A673 (cell line): ENCODE data around the gene TBXAS1. TPM values are rescaled to one million over a fixed set of nuclear protein-coding genes. Genes with fewer than 3 reads are reported as not detected.

Experiments
- BruUV-seq: library from RNA; stranded (reverse); fragments of 400-500 nt; replicated peaks from 2 replicates; lab custom pipeline; 2021; lab: Mats Ljungman, UMichigan
- CTCF ChIA-PET: fragments of 300-600 bp; sonication (Branson Sonifier 250); formaldehyde crosslinking; loops from one replicate; lab custom pipeline; 2022; ENCODE audit warnings: antibody characterized with exemption; lab: Charles Lee
- POLR2A ChIA-PET: fragments of 300-600 bp; sonication (Branson Sonifier 250); formaldehyde crosslinking; loops from one replicate; lab custom pipeline; 2022; ENCODE audit warnings: antibody characterized with exemption; ENCODE audit not compliant: low non-redundant PET; lab: Charles Lee
- DNase-seq: peaks from one replicate; pipeline ENCODE4 v3.0.0-alpha.2; 2015; ENCODE audit warnings: low spot score
- H3K27ac ChIP-seq: fragments of 200-600 bp; sonication (generic); 2 replicates; pipeline ENCODE4 v1.5.1; 2016; ENCODE audit warnings: mixed run types, low read depth, mild to moderate bottlenecking, mixed read lengths, antibody characterized with exemption, low read length; ENCODE audit not compliant: poor library complexity, severe bottlenecking
- H3K27me3 ChIP-seq: fragments of 200-600 bp; sonication (generic); replicated peaks from 2 replicates; pipeline ENCODE4 v1.6.1; 2017; ENCODE audit warnings: mixed run types, low read depth, mild to moderate bottlenecking, mixed read lengths, antibody characterized with exemption, low read length; ENCODE audit not compliant: insufficient read depth, poor library complexity
- H3K36me3 ChIP-seq: fragments of 200-600 bp; sonication (generic); 2 replicates; pipeline ENCODE4 v1.6.1; 2016; ENCODE audit warnings: mixed run types, mild to moderate bottlenecking, mixed read lengths, antibody characterized with exemption, low read length; ENCODE audit not compliant: insufficient read depth, poor library complexity, severe bottlenecking
- H3K4me1 ChIP-seq: fragments of 200-600 bp; sonication (generic); 2 replicates; pipeline ENCODE4 v1.6.1; 2017; ENCODE audit warnings: mixed run types, mild to moderate bottlenecking, mixed read lengths, antibody characterized with exemption, low read length; ENCODE audit not compliant: insufficient read depth, poor library complexity, severe bottlenecking
- H3K4me3 ChIP-seq: fragments of 200-600 bp; sonication (generic); 2 replicates; pipeline ENCODE4 v1.5.1; 2016; ENCODE audit warnings: low read depth, mixed run types, mild to moderate bottlenecking, mixed read lengths, low read length; ENCODE audit not compliant: poor library complexity, severe bottlenecking
- H3K9me3 ChIP-seq: fragments of 200-600 bp; sonication (generic); 2 replicates; pipeline ENCODE4 v1.6.1; 2016; ENCODE audit warnings: mixed run types, low read depth, mild to moderate bottlenecking, mixed read lengths, antibody characterized with exemption, low read length; ENCODE audit not compliant: poor library complexity, severe bottlenecking
- EZH2 ChIP-seq: fragments of 200-600 bp; sonication (generic); IDR thresholded peaks from 2 replicates; pipeline ENCODE4 v1.6.1; 2017; ENCODE audit warnings: borderline replicate concordance, low read depth, mild to moderate bottlenecking, mixed read lengths, antibody characterized with exemption, low read length; ENCODE audit not compliant: poor library complexity, severe bottlenecking
- intact Hi-C: fragments of 100-400 bp; cut with micrococcal nuclease; formaldehyde crosslinking; loops from one replicate; pipeline ENCODE4 v1.10.0; 2022; ENCODE audit not compliant: unreplicated experiment
- total RNA-seq: library from RNA; stranded (reverse); gene quantifications from 2 replicates; pipeline ENCODE4 v1.2.3, GENCODE V29; 2021
- TF ChIP-seq, protein P1 (sequence below): fragments of 300-800, 200-600 bp; sonication (generic); conservative IDR thresholded peaks from 2 replicates; pipeline ENCODE4 v1.5.1; 2017; ENCODE audit warnings: low read depth, mild to moderate bottlenecking, antibody characterized with exemption, low read length, moderate library complexity, mixed read lengths

TBXAS1 gene
- total RNA-seq, 1 experiment from 2014 or later = 2.5 TPM

DNA sequence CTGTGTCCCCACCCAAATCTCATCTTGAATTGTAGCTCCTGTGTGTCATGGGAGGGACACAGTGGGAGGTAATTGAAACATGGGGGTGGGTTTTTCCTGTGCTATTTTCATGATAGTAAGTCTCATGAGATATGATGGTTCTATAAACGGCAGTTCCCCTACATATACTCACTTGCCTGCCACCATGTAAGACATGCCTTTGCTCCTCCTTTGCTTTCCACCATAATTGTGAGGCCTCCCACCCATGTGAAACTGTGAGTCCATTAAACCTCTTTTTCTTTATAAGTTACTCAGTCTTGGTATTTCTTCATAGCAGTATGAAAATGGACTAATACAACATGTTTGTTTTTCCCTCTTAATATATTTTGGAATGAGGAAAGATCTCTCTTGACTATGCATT, 24.5 kb upstream of the TBXAS1 start:
- H3K4me1 ChIP-seq = no peaks in the 10 kb centered on the region
- ChIA-PET POLR2A (no interaction called here), CTCF (no interaction called here)
- no peaks in the 10 kb centered on the region for H3K9me3 ChIP-seq
- TF ChIP-seq EZH2 = no peak
- TF ChIP-seq, protein P1, sequence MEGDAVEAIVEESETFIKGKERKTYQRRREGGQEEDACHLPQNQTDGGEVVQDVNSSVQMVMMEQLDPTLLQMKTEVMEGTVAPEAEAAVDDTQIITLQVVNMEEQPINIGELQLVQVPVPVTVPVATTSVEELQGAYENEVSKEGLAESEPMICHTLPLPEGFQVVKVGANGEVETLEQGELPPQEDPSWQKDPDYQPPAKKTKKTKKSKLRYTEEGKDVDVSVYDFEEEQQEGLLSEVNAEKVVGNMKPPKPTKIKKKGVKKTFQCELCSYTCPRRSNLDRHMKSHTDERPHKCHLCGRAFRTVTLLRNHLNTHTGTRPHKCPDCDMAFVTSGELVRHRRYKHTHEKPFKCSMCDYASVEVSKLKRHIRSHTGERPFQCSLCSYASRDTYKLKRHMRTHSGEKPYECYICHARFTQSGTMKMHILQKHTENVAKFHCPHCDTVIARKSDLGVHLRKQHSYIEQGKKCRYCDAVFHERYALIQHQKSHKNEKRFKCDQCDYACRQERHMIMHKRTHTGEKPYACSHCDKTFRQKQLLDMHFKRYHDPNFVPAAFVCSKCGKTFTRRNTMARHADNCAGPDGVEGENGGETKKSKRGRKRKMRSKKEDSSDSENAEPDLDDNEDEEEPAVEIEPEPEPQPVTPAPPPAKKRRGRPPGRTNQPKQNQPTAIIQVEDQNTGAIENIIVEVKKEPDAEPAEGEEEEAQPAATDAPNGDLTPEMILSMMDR = no peak
- H3K27ac ChIP-seq = no peak overlapping the region
- no peaks in the 10 kb centered on the region for H3K36me3 ChIP-seq
- no peak for DNase-seq
- no peak overlapping the region for H3K4me3 ChIP-seq
- H3K27me3 ChIP-seq = no peaks in the 10 kb centered on the region
- no TSS peak for BruUV-seq
- intact Hi-C loops = no loop called here

DNA sequence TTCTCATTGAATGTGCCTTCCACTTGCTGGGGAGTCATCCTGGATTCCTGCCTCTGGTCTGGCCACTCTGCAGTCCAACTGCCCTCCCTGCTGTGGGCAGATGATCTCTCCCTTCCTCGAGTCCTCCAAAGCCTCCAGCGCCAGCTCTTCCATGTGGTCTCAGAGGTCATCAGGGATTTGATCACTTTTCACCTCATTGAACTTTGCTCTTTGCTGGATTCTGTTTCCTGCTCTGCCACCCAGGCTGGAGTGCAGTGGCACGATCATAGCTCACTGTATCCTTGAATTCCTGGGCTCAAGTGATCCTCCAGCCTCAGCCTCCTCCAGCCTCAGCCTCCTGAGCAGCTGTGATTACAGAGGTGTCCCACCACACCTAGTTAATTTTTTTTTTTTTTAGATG, 22.1 kb upstream of the TBXAS1 start:
- Histone ChIP-seq H3K27me3 (no peaks in the 10 kb centered on the region), H3K4me3 (no peak overlapping the region), H3K9me3 (no peaks in the 10 kb centered on the region), H3K4me1 (no peaks in the 10 kb centered on the region), H3K27ac (no peak overlapping the region), H3K36me3 (no peaks in the 10 kb centered on the region)
- intact Hi-C loops = no loop called here
- POLR2A ChIA-PET = no interaction called here
- no peak for DNase-seq
- CTCF ChIA-PET = no interaction called here
- BruUV-seq = no TSS peak
- no peak for TF ChIP-seq EZH2
- TF ChIP-seq, protein P1 = no peak

DNA sequence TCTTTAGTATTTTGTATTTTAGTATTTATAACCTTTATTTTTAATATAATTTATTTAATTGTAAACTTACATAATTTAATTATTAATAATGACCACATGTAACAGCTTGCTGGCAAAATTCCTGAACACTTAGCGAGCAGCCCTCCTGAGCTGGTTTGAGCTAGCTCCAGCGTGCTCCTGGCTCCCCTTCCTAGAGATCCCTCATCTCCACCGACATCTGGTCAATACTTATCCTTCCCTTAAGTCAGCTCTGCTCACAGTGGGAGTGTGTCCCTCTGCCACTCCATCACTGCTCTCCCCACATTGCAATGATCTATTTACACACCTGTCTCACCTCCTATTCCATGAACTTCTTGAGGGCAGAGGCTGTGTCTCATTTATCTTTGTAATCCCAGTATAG, 20.6 kb upstream of the TBXAS1 start:
- Histone ChIP-seq H3K27me3 (no peaks in the 10 kb centered on the region), H3K36me3 (no peaks in the 10 kb centered on the region), H3K9me3 (no peaks in the 10 kb centered on the region), H3K4me1 (no peaks in the 10 kb centered on the region), H3K27ac (no peak overlapping the region), H3K4me3 (no peak overlapping the region)
- intact Hi-C loops = no loop called here
- ChIA-PET POLR2A (no interaction called here), CTCF (no interaction called here)
- TF ChIP-seq EZH2 = no peak
- no peak for DNase-seq
- no TSS peak for BruUV-seq

DNA sequence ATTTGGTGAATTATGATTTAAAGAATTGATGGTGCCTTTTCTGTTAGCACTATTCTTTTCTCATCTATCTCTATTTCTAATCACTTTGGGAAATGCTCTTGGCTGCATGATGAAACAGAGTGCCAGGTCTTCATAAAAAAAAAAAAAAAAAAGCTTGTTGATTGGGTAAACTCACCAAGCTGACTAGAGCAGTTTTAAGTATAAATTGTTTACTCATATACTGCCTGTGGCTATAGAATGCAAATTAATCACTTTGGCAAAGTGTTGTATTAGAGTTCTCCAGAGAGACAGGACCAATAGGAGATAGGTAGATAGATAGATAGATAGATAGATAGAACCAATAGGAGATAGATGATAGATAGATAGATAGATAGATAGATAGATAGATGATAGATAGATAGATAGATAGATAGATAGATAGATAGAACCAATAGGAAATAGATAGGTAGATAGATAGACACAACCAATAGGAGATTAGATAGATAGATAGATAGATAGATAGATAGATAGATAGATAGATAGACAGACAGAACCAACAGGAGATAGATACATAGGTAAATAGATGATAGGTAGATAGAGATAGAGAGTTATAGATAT, 20.1 kb upstream of the TBXAS1 start:
- Histone ChIP-seq H3K36me3 (no peaks in the 10 kb centered on the region), H3K27me3 (no peaks in the 10 kb centered on the region), H3K27ac (no peak overlapping the region), H3K9me3 (no peaks in the 10 kb centered on the region), H3K4me3 (no peak overlapping the region), H3K4me1 (no peaks in the 10 kb centered on the region)
- POLR2A ChIA-PET = no interaction called here
- BruUV-seq = no TSS peak
- CTCF ChIA-PET = no interaction called here
- no peak for DNase-seq
- intact Hi-C loops = no loop called here
- TF ChIP-seq, protein P1 = no peak
- TF ChIP-seq EZH2 = no peak
